ENCODE data around the gene RNF214. TPM values are rescaled to one million over a fixed set of nuclear protein-coding genes. Genes with fewer than 3 reads are reported as not detected.
"Not testable (repeated sequence)": the region's sequence is repeated elsewhere in the genome, so short reads cannot be mapped to it uniquely, and the experiment has no call there.

RNF214 gene
- 10 to 100 TPM; 14.7 to 18.3 TPM for total RNA-seq

DNA sequence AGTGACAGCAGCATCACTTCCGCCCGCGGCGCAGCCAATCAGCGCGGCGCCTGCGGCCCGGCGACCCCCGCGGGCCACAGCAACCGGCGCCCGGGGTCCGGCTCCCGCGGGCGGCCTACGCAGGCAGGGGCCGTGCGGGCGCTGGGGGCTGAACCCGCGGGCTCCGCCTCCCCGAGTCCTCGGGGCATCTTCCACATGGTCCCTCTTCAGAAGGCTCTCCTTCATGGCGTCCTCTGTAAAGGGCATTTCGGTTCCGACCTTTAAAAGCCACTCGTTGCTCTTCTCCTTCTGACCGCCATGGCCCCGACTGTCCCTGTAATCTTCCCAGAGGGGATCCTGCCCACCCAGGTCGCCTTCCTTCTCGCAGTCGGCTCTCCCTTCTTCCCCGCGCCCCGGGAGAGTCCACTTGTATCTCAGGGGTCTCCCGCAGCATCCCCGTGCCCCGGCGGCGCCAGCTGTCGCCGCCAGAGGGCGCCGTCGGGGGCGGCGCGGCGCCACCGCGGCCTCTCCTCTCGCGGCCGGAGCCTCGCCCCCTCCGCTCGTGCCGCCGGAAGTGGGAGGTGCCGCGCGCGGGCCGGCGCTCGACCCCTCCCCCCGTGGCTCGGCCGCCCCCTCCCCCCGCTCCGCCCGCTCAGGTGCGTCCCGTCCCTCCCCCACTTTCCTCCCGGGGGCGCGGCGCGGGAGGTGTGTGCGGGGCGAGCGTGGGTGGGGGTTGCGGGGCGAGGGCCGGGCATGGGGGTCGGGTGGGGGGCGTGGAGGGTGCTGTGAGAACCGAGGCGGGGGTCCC is at the start of gene RNF214:
RNF214 (plus strand) TSS at position 580 of the 787 bp plus-strand sequence. CDS start 1,602 bp downstream, outside the sequence.
- Mint-ChIP-seq H3K4me3 (peak within 1 kb of the TSS; percentile 94), H3K4me1 (ENCODE audit: low read depth) (peaks cover 34% of the 10 kb centered on the region), H3K9me3 (no peaks in the 10 kb centered on the region), H3K27ac (peak within 1 kb of the TSS; percentile 98), H3K27me3 (no peaks in the 10 kb centered on the region), H3K36me3 (ENCODE audit: low read depth) (peaks cover 25% of the 10 kb centered on the region)
- POLR2A ChIA-PET = interaction anchor here (1.2 to 4.0 kb wide), 4 partner anchors 21 to 769 kb away, joined by 3 to 29 read pairs (median 10); partner anchors contain the start of genes PAFAH1B2 and SIDT2
- intact Hi-C loops (cut with micrococcal nuclease) = loop anchor here (5.0 kb wide), 2 partner anchors 35 to 55 kb away; partner anchors contain the start of gene SIDT2
- CTCF ChIA-PET = interaction anchor here (0.8 to 11.6 kb wide), 7 partner anchors 13 to 481 kb away, joined by 4 to 125 read pairs (median 4); partner anchors contain the start of genes CEP164 and SIDT2
- peak; percentile 71 for DNase-seq
- TF ChIP-seq, protein P1, sequence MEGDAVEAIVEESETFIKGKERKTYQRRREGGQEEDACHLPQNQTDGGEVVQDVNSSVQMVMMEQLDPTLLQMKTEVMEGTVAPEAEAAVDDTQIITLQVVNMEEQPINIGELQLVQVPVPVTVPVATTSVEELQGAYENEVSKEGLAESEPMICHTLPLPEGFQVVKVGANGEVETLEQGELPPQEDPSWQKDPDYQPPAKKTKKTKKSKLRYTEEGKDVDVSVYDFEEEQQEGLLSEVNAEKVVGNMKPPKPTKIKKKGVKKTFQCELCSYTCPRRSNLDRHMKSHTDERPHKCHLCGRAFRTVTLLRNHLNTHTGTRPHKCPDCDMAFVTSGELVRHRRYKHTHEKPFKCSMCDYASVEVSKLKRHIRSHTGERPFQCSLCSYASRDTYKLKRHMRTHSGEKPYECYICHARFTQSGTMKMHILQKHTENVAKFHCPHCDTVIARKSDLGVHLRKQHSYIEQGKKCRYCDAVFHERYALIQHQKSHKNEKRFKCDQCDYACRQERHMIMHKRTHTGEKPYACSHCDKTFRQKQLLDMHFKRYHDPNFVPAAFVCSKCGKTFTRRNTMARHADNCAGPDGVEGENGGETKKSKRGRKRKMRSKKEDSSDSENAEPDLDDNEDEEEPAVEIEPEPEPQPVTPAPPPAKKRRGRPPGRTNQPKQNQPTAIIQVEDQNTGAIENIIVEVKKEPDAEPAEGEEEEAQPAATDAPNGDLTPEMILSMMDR (IDR thresholded peaks at IDR 0.05) = peak; percentile 93
- ATAC-seq = peak; percentile 73

DNA sequence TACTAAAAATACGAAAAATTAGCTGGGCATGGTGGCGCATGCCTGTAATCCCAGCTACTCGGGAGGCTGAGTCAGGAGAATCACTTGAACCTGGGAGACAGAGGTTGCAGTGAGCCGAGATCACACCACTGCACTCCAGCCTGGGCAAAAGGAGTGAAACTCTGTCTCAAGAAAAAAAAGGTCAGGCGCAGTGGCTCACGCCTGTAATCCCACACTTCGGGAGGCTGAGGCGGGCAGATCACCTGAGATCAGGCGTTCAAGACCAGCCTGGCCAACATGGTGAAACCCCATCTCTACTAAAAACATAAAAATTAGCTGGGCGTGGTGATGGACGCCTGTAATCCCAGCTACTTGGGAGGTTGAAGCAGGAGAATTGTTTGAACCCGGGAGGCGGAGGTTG is 49.3 kb upstream of the RNF214 start:
- H3K27ac Mint-ChIP-seq; intact Hi-C loops (cut with micrococcal nuclease); DNase-seq; H3K9me3 Mint-ChIP-seq; H3K27me3 Mint-ChIP-seq; H3K36me3 Mint-ChIP-seq (ENCODE audit: low read depth); ATAC-seq; H3K4me3 Mint-ChIP-seq: not testable (repeated sequence)
- POLR2A ChIA-PET = interaction anchor here (1.5 kb wide), 1 partner anchor 14 kb away, joined by 5 read pairs; no protein-coding TSS in a partner anchor
- CTCF ChIA-PET = interaction anchor here (1.1 to 8.8 kb wide), 2 partner anchors 14 to 46 kb away, joined by 3 to 125 read pairs; partner anchors contain the start of genes PCSK7 and RNF214
- peaks cover 22% of the 10 kb centered on the region for H3K4me1 Mint-ChIP-seq (ENCODE audit: low read depth)

DNA sequence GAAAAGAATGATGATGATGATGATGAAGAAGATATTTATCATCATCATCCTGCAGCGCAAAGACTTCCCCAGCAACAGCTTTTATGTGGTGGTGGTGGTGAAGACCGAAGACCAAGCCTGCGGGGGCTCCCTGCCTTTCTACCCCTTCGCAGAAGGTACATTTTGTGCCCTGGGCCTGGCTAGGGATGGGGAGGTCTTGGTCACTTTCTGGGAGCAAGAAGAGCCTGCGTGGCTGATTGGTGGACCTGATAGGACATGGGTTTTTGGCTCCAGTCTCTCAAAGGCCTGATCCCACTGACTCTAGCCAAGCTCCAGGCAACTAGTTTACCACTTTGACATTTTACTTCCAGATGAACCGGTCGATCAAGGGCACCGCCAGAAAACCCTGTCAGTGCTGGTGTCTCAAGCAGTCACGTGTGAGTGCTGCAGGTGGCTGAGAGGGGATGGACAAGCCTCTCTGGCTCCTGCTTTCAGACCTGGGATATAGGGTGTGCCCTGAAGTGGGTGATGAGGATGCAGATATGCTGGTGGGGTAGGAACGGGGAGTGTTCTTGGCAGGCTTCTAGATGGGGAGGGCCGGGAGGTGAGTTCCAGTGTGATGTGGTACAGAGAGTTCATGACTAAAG is 48.6 kb upstream of the RNF214 start:
- no peak for DNase-seq
- no peak for ATAC-seq
- TF ChIP-seq, protein P1 (IDR thresholded peaks at IDR 0.05) = no peak
- intact Hi-C loops (cut with micrococcal nuclease) = no loop called here
- H3K36me3 Mint-ChIP-seq (ENCODE audit: low read depth) = no peaks in the 10 kb centered on the region
- ChIA-PET CTCF (interaction anchor here (1.1 to 8.8 kb wide), 2 partner anchors 13 to 46 kb away, joined by 3 to 125 read pairs; partner anchors contain the start of genes PCSK7 and RNF214), POLR2A (interaction anchor here (1.5 kb wide), 1 partner anchor 13 kb away, joined by 5 read pairs; no protein-coding TSS in a partner anchor)
- no peaks in the 10 kb centered on the region for H3K9me3 Mint-ChIP-seq
- H3K27me3 Mint-ChIP-seq = no peaks in the 10 kb centered on the region
- no peak overlapping the region for H3K4me3 Mint-ChIP-seq
- H3K4me1 Mint-ChIP-seq (ENCODE audit: low read depth) = peaks cover 18% of the 10 kb centered on the region
- no peak overlapping the region for H3K27ac Mint-ChIP-seq

DNA sequence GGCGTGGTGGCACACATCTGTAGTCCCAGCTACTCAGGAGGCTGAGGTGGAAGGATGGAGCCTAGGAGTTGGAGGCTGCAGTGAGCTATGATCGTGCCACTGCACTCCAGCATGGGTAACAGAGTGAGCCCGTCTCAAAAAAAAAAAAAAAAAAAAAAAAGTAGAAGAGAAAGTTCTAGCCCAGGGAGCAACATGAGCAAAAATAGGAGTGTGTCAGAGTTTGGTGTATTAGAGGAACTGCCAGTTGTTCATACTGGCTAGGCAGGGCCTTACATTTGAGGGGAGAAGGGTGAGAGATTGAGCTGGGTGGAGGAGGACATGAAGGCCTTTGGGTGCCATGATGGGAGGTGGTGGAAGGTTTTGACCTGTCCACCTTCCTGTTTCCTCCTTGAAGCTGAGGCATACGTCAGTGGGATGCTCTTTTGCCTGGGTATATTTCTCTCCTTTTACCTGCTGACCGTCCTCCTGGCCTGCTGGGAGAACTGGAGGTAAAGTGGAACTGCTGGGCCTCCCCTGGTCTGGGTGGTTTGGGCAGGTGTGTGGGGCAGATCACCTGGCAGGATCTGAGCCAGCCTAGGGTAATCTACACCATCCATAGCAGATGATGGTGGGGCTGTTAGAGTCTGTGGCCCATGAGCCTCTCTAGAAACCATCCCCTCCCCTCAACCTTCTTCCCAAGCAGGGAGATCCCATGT is 46.6 kb upstream of the RNF214 start:
- ChIA-PET POLR2A (no interaction called here), CTCF (interaction anchor here (1.1 kb wide), 1 partner anchor 39 kb away, joined by 3 read pairs; no protein-coding TSS in a partner anchor)
- Mint-ChIP-seq H3K27me3 (no peaks in the 10 kb centered on the region), H3K9me3 (no peaks in the 10 kb centered on the region), H3K27ac (no peak overlapping the region), H3K36me3 (ENCODE audit: low read depth) (no peaks in the 10 kb centered on the region), H3K4me1 (ENCODE audit: low read depth) (peaks cover 3% of the 10 kb centered on the region), H3K4me3 (no peak overlapping the region)
- TF ChIP-seq, protein P1 (IDR thresholded peaks at IDR 0.05) = no peak
- DNase-seq (no peak), ATAC-seq (no peak)
- intact Hi-C loops (cut with micrococcal nuclease) = no loop called here

DNA sequence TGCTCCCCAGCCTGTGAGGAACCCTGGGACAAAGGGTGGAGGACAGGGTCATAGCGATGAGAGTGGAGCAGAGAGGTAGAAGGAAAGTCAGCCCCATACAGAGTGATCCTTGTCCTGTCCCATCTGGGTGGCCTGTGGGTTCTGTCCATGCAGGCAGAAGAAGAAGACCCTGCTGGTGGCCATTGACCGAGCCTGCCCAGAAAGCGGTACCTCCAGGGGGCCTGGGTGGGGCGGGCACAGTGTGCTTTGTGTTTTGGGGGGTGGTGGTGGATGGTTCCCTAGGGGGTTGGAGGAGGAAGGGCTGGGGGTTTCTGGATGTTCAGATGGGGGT is 46.1 kb upstream of the RNF214 start:
- Mint-ChIP-seq H3K36me3 (ENCODE audit: low read depth) (no peaks in the 10 kb centered on the region), H3K4me1 (ENCODE audit: low read depth) (no peaks in the 10 kb centered on the region), H3K27me3 (no peaks in the 10 kb centered on the region), H3K9me3 (no peaks in the 10 kb centered on the region), H3K27ac (no peak overlapping the region), H3K4me3 (no peak overlapping the region)
- intact Hi-C loops (cut with micrococcal nuclease) = no loop called here
- no peak for ATAC-seq
- ChIA-PET POLR2A (no interaction called here), CTCF (interaction anchor here (1.1 kb wide), 1 partner anchor 39 kb away, joined by 3 read pairs; no protein-coding TSS in a partner anchor)
- DNase-seq = no peak
- TF ChIP-seq, protein P1 (IDR thresholded peaks at IDR 0.05) = no peak
